ENCODE measurements around the gene FAM78A.
"Not testable (repeated sequence)": the region's sequence is repeated elsewhere in the genome, so short reads cannot be mapped to it uniquely, and the experiment has no call there.

FAM78A gene

GRCh38 chr9:131266266-131267229 is 9.8 kb downstream of the FAM78A start:
- no peak for DNase-seq (ENCODE audit: low spot score)

GRCh38 chr9:131264231-131264630 is 12.1 kb downstream of the FAM78A start:
- no peak for DNase-seq (ENCODE audit: low spot score)

GRCh38 chr9:131263701-131264100 is 12.6 kb downstream of the FAM78A start:
- no peak for DNase-seq (ENCODE audit: low spot score)

- DNase-seq (ENCODE audit: low spot score): not testable (repeated sequence)
Observed at GRCh38 chr9:131263033-131263343, 13.3 kb downstream of the FAM78A start.

- no peak for DNase-seq (ENCODE audit: low spot score)
Observed at GRCh38 chr9:131262327-131263032, 13.8 kb downstream of the FAM78A start.

GRCh38 chr9:131260751-131261452 is 15.4 kb downstream of the FAM78A start:
- DNase-seq (ENCODE audit: low spot score): no peak

- no peak for DNase-seq (ENCODE audit: low spot score)
Observed at GRCh38 chr9:131259916-131260597, 16.3 kb downstream of the FAM78A start.

- no peak for DNase-seq (ENCODE audit: low spot score)
Observed at GRCh38 chr9:131259432-131259898, 16.8 kb downstream of the FAM78A start.

- DNase-seq (ENCODE audit: low spot score): no peak
Observed at GRCh38 chr9:131258698-131259431, 17.4 kb downstream of the FAM78A start.

- no peak for DNase-seq (ENCODE audit: low spot score)
Observed at GRCh38 chr9:131258186-131258585, 18.1 kb downstream of the FAM78A start.

- DNase-seq (ENCODE audit: low spot score): no peak
Observed at GRCh38 chr9:131257266-131258025, 18.9 kb downstream of the FAM78A start.

GRCh38 chr9:131255676-131256197 is 20.6 kb downstream of the FAM78A start:
- no peak for DNase-seq (ENCODE audit: low spot score)

- DNase-seq (ENCODE audit: low spot score): no peak
Observed at GRCh38 chr9:131254626-131255025, 21.7 kb downstream of the FAM78A start.

GRCh38 chr9:131253891-131254491 is 22.3 kb downstream of the FAM78A start:
- DNase-seq (ENCODE audit: low spot score): no peak

GRCh38 chr9:131252120-131252519 is 24.2 kb downstream of the FAM78A start:
- DNase-seq (ENCODE audit: low spot score): no peak

- no peak for DNase-seq (ENCODE audit: low spot score)
Observed at GRCh38 chr9:131246618-131247017, 29.7 kb downstream of the FAM78A start.

- not testable (repeated sequence) for DNase-seq (ENCODE audit: low spot score)
Observed at GRCh38 chr9:131244331-131244730, 32.0 kb downstream of the FAM78A start.

GRCh38 chr9:131240047-131240921 is 36.0 kb downstream of the FAM78A start:
- DNase-seq (ENCODE audit: low spot score): no peak
